CD14-positive monocyte (primary cell): ENCODE results near the gene SIX1. TPM values are rescaled to one million over a fixed set of nuclear protein-coding genes. Genes with fewer than 3 reads are reported as not detected.
A peak's percentile ranks its signal among the peaks of the same experiment; 100 is the strongest.

Experiments
- DNase-seq, 3 donors: peaks; one replicate each; pipeline ENCODE4 v3.0.0-alpha.2; 2011 to 2022
- H2AFZ ChIP-seq: 2 replicates; pipeline ENCODE4 v1.6.0; 2012; ENCODE audit warnings: mild to moderate bottlenecking, low read depth, low read length, inconsistent platforms; ENCODE audit not compliant: insufficient read depth, poor library complexity, severe bottlenecking
- H3K27ac ChIP-seq, 2 donors: 1 replicate in 1 of 2; 2 replicates in 1 of 2; pipeline ENCODE4 v1.5.1; 2012 to 2013; ENCODE audit warnings: low read length in 2 of 2, control low read depth in 1 of 2, inconsistent platforms in 1 of 2, low read depth in 1 of 2, mild to moderate bottlenecking in 1 of 2
- H3K27me3 ChIP-seq, 2 donors: one replicate each; pipeline versions ENCODE4 v1.6.0 to v1.6.1; 2011 to 2013; ENCODE audit warnings: low read length in 2 of 2; ENCODE audit not compliant: control insufficient read depth in 2 of 2, insufficient read depth in 2 of 2
- H3K36me3 ChIP-seq, 2 donors: replicated peaks in 1 of 2; 1 replicate in 1 of 2; 2 replicates in 1 of 2; pipeline versions ENCODE4 v1.5.1 to v1.6.1; 2012 to 2013; ENCODE audit warnings: low read length in 2 of 2, control low read depth in 1 of 2, inconsistent platforms in 1 of 2, mild to moderate bottlenecking in 1 of 2; ENCODE audit not compliant: insufficient read depth in 2 of 2, control insufficient read depth in 1 of 2
- H3K4me1 ChIP-seq, 2 donors: 1 replicate in 1 of 2; 2 replicates in 1 of 2; pipeline versions ENCODE4 v1.5.1 to v1.6.1; 2012 to 2013; ENCODE audit warnings: low read length in 2 of 2, control low read depth in 1 of 2, inconsistent platforms in 1 of 2, mild to moderate bottlenecking in 1 of 2, moderate library complexity in 1 of 2; ENCODE audit not compliant: insufficient read depth in 2 of 2, control insufficient read depth in 1 of 2
- H3K4me2 ChIP-seq: replicated peaks from 2 replicates; pipeline ENCODE3; 2012; ENCODE audit warnings: low read length, moderate library complexity, mild to moderate bottlenecking; ENCODE audit not compliant: poor library complexity, severe bottlenecking; ENCODE audit errors: extremely low read depth
- H3K4me3 ChIP-seq, 3 experiments: fragments of 200-600 bp in 1 of 3; sonication (generic) in 1 of 3; replicated peaks in 1 of 3; 1 replicate in 2 of 3; 2 replicates in 1 of 3; pipeline ENCODE4 v1.5.1; 2011 to 2013; ENCODE audit warnings: low read length in 3 of 3, mild to moderate bottlenecking in 3 of 3, control low read depth in 2 of 3, low read depth in 2 of 3, inconsistent platforms in 1 of 3, moderate library complexity in 1 of 3
- H3K79me2 ChIP-seq: 2 replicates; pipeline ENCODE4 v1.6.0; 2012; ENCODE audit warnings: mild to moderate bottlenecking, control low read depth, inconsistent platforms, low read length, moderate library complexity; ENCODE audit not compliant: insufficient read depth
- H3K9ac ChIP-seq: 2 replicates; pipeline ENCODE4 v1.6.0; 2017; ENCODE audit warnings: low read length, mild to moderate bottlenecking; ENCODE audit not compliant: insufficient read depth, poor library complexity, severe bottlenecking
- H3K9me3 ChIP-seq, 2 donors: replicated peaks in 1 of 2; 1 replicate in 1 of 2; 2 replicates in 1 of 2; pipeline versions ENCODE4 v1.5.1 to v1.6.1; 2012 to 2013; ENCODE audit warnings: low read length in 2 of 2, control low read depth in 1 of 2; ENCODE audit not compliant: control insufficient read depth in 1 of 2, insufficient read depth in 1 of 2
- H4K20me1 ChIP-seq: 2 replicates; pipeline ENCODE4 v1.6.0; 2012; ENCODE audit warnings: mild to moderate bottlenecking, low read length, control low read depth, moderate library complexity; ENCODE audit not compliant: insufficient read depth
- H3K27ac Mint-ChIP-seq, 7 donors: one replicate each; pipeline ENCODE4 v1.8.0; 2020; ENCODE audit warnings: mild to moderate bottlenecking in 7 of 7, mixed read lengths in 7 of 7, moderate library complexity in 6 of 7, inconsistent platforms in 2 of 7
- H3K27me3 Mint-ChIP-seq, 3 donors: one replicate each; pipeline ENCODE4 v1.8.0; 2021 to 2022; ENCODE audit warnings: low read depth in 3 of 3, mild to moderate bottlenecking in 3 of 3, mixed read lengths in 3 of 3, moderate library complexity in 3 of 3, inconsistent platforms in 1 of 3
- H3K36me3 Mint-ChIP-seq, 2 donors: one replicate each; pipeline ENCODE4 v1.8.0; 2020; ENCODE audit warnings: mixed read lengths in 2 of 2, inconsistent platforms in 1 of 2, mild to moderate bottlenecking in 1 of 2
- H3K4me1 Mint-ChIP-seq: one replicate; pipeline ENCODE4 v1.8.0; 2020; ENCODE audit warnings: mild to moderate bottlenecking, mixed read lengths
- H3K4me3 Mint-ChIP-seq, 2 donors: one replicate each; pipeline ENCODE4 v1.8.0; 2020; ENCODE audit warnings: mild to moderate bottlenecking in 2 of 2, mixed read lengths in 2 of 2, moderate library complexity in 1 of 2
- H3K9me3 Mint-ChIP-seq, 7 donors: one replicate each; pipeline ENCODE4 v1.8.0; 2020 to 2022; ENCODE audit warnings: mixed read lengths in 7 of 7, mild to moderate bottlenecking in 6 of 7, moderate library complexity in 6 of 7, inconsistent platforms in 2 of 7
- WGBS: methylation state at CpG from one replicate; pipeline ENCODE4 v1.1.5; 2013; ENCODE audit warnings: missing lambda C conversion rate; ENCODE audit not compliant: insufficient coverage; 5-methylcytosine and 5-hydroxymethylcytosine counted together
- intact Hi-C, 2 donors: fragments of 100-400 bp; cut with micrococcal nuclease; formaldehyde crosslinking; loops; one replicate each; pipeline versions ENCODE4 v1.15.0 to v1.15.1; 2023
- polyA plus RNA-seq, 3 donors: library from polyadenylated mRNA; depleted of rRNA in 1 of 3; unstranded in 2 of 3; stranded (reverse) in 1 of 3; fragments of 300-500 nt in 2 of 3; fragments of >200 nt in 1 of 3; fragmentation: Illumina TruSeq in 2 of 3; gene quantifications; 1 replicate in 2 of 3; 2 replicates in 1 of 3; pipeline ENCODE4 v1.2.3, GENCODE V29; 2012 to 2021
- TF ChIP-seq, protein P1 (sequence below): fragments of 200-600 bp; IDR thresholded peaks from one replicate; pipeline ENCODE4 v1.8.0; 2022; ENCODE audit warnings: antibody characterized with exemption, mild to moderate bottlenecking

Gene SIX1
- polyA plus RNA-seq, 3 donors: not detected

DNA sequence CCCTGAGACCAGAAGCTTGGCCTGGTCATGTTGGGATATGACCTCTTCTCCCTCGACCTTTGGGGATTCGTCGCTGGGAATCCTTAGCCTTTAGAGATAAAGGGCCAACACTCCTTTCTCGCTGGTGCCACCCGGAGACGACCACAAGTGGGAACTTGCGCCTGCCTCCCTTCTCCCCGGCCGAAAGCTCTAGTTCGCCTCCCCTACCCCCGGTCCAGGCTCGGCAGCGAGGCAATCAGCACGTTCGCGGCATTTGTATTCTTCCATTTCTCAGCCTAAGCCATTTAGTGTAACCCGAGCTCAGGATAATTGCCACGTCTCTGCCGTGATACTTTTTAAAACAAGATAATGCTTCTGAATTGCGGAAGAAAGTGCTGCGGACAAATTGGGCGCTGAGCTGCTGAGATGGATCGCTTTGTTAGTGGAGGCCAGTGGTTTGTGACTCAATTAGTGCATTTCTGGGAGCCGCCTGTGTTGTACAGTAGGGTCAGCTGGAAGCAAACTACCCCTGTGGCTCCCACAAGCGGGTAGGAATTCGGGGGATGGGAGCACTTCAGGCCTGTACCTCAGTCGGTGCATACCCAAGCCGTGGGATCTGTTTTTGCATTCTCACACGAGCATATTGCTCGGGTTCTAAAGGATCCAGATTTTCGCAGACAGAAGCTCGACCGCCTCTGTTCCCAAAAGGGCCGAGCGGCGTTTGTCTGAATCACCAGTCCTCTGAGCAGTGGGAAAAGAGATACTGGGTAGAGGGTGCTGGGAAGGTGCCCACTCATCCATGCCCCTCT lies 6.8 kb upstream of the SIX1 start:
- Mint-ChIP-seq H3K4me1 (peaks cover 48% of the 10 kb centered on the region), H3K4me3 (peak overlapping the region; percentile 68 to 93), H3K9me3 (peaks cover 0 to 40% (median 23%) of the 10 kb centered on the region in 7 donors), H3K36me3 (peaks cover 3 to 27% of the 10 kb centered on the region in 2 donors), H3K27ac (no peak overlapping the region), H3K27me3 (peaks cover 95 to 99% (median 95%) of the 10 kb centered on the region in 3 donors)
- Histone ChIP-seq H4K20me1 (no peaks in the 10 kb centered on the region), H3K9me3 (peaks cover 0 to 61% of the 10 kb centered on the region in 2 donors), H3K79me2 (no peaks in the 10 kb centered on the region), H3K27me3 (peaks cover 82 to 98% of the 10 kb centered on the region in 2 donors), H2AFZ (peak overlapping the region; percentile 88), H3K36me3 (no peaks in the 10 kb centered on the region), H3K4me3 (peak overlapping the region in 1 of 3 experiments; percentile 82), H3K4me1 (peaks cover 19 to 25% of the 10 kb centered on the region in 2 donors), H3K27ac (no peak overlapping the region), H3K4me2 (peak overlapping the region; percentile 83), H3K9ac (no peak overlapping the region)
- no peak for DNase-seq
- WGBS: 3% methylated on average over 36 of the region's 36 CpGs
- intact Hi-C loops: loop anchor here in 1 of 2 donors (10.0 kb wide), 1 partner anchor 379 kb away; no protein-coding TSS in a partner anchor
- TF ChIP-seq, protein P1, sequence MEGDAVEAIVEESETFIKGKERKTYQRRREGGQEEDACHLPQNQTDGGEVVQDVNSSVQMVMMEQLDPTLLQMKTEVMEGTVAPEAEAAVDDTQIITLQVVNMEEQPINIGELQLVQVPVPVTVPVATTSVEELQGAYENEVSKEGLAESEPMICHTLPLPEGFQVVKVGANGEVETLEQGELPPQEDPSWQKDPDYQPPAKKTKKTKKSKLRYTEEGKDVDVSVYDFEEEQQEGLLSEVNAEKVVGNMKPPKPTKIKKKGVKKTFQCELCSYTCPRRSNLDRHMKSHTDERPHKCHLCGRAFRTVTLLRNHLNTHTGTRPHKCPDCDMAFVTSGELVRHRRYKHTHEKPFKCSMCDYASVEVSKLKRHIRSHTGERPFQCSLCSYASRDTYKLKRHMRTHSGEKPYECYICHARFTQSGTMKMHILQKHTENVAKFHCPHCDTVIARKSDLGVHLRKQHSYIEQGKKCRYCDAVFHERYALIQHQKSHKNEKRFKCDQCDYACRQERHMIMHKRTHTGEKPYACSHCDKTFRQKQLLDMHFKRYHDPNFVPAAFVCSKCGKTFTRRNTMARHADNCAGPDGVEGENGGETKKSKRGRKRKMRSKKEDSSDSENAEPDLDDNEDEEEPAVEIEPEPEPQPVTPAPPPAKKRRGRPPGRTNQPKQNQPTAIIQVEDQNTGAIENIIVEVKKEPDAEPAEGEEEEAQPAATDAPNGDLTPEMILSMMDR: no peak

DNA sequence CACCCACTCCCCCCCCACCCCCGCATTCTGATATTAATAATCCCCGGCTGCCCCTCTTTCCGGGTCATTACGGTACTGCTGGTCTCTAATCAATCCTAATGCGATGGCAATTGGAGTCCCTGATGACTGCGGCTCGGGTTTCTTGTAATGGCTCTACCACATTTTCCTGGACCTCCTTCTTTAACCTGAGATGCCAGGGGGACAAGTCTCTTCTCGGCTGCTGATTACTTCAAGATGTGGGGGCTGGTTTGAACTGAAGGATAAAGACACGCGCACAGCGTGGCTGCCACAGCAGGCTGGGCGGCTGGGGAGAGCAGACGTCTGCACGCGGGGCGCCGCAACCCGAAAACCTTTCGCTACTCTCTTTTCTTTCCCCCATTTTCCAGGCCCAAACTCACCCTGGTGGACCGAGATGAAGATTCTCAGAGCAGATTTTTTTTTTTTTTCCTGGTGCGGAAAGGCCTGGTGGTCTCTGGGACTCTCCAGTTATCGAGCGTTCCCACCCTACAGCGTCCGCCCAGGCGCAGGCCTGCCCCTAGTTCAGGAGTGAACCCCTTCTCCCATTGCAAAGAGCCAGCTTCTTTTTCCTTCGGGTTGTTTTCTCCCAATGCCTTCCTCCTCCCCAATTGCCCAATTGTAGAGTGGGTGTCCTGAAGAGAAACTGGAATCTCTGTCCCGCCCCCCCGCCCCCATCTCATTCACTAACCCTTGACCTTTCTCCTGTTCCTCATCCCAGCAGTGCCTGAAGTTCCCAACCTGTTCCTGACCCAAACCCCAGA lies 6.0 kb upstream of the SIX1 start:
- H3K4me1 ChIP-seq: peaks cover 19 to 25% of the 10 kb centered on the region in 2 donors
- Mint-ChIP-seq H3K36me3 (peaks cover 3 to 27% of the 10 kb centered on the region in 2 donors), H3K4me1 (peaks cover 48% of the 10 kb centered on the region), H3K9me3 (peaks cover 0 to 41% (median 24%) of the 10 kb centered on the region in 7 donors), H3K4me3 (peak overlapping the region; percentile 68 to 93), H3K27ac (no peak overlapping the region), H3K27me3 (peaks cover 96 to 100% (median 97%) of the 10 kb centered on the region in 3 donors)
- H4K20me1 ChIP-seq: no peaks in the 10 kb centered on the region
- no peak overlapping the region for H3K9ac ChIP-seq
- no peaks in the 10 kb centered on the region for H3K36me3 ChIP-seq
- peak overlapping the region in 1 of 3 experiments; percentile 82 for H3K4me3 ChIP-seq
- intact Hi-C loops: loop anchor here in 1 of 2 donors (10.0 kb wide), 1 partner anchor 379 kb away; no protein-coding TSS in a partner anchor
- 6% methylated on average over 16 of the region's 29 CpGs for WGBS
- H3K79me2 ChIP-seq: no peaks in the 10 kb centered on the region
- H3K9me3 ChIP-seq: peaks cover 0 to 61% of the 10 kb centered on the region in 2 donors
- no peak for DNase-seq
- H3K27ac ChIP-seq: no peak overlapping the region
- TF ChIP-seq, protein P1: no peak
- H3K27me3 ChIP-seq: peaks cover 90 to 98% of the 10 kb centered on the region in 2 donors
- H3K4me2 ChIP-seq: peak overlapping the region; percentile 83
- H2AFZ ChIP-seq: no peak overlapping the region
